H9 (cell line): ENCODE measurements around the gene KCNAB1. TPM values are rescaled to one million over a fixed set of nuclear protein-coding genes. Genes with fewer than 3 reads are reported as not detected.

ENCODE experiments used
- DNase-seq: peaks from one replicate; pipeline ENCODE4 v3.0.0-alpha.2; 2017
- H2AFZ ChIP-seq: one replicate; pipeline ENCODE4 v1.6.1; 2013; ENCODE audit warnings: mild to moderate bottlenecking, low read length, control low read depth, moderate library complexity
- H2AK5ac ChIP-seq: 2 replicates; pipeline ENCODE4 v1.6.1; 2013; ENCODE audit warnings: low read length, control low read depth, mixed read lengths; ENCODE audit not compliant: insufficient read length
- H2BK120ac ChIP-seq: one replicate; pipeline ENCODE4 v1.6.1; 2013; ENCODE audit warnings: low read depth, mild to moderate bottlenecking, low read length, control low read depth, inconsistent platforms; ENCODE audit not compliant: poor library complexity, severe bottlenecking
- H2BK12ac ChIP-seq: 2 replicates; pipeline ENCODE4 v1.6.1; 2013; ENCODE audit warnings: low read length, control low read depth, mixed read lengths, low read depth; ENCODE audit not compliant: insufficient read length
- H2BK15ac ChIP-seq: 2 replicates; pipeline ENCODE4 v1.6.1; 2013; ENCODE audit warnings: low read depth, low read length, control low read depth
- H2BK20ac ChIP-seq: one replicate; pipeline ENCODE4 v1.6.1; 2013; ENCODE audit warnings: low read depth, mild to moderate bottlenecking, low read length, control low read depth, inconsistent platforms; ENCODE audit not compliant: poor library complexity, severe bottlenecking
- H2BK5ac ChIP-seq: 2 replicates; pipeline ENCODE4 v1.6.1; 2013; ENCODE audit warnings: low read length, control low read depth, mixed read lengths; ENCODE audit not compliant: insufficient read length
- H3K14ac ChIP-seq: 2 replicates; pipeline ENCODE4 v1.6.1; 2013; ENCODE audit warnings: low read length, control low read depth; ENCODE audit not compliant: insufficient read depth
- H3K18ac ChIP-seq: 2 replicates; pipeline ENCODE4 v1.6.1; 2013; ENCODE audit warnings: low read depth, mild to moderate bottlenecking, mixed read lengths, low read length, control low read depth; ENCODE audit not compliant: insufficient read length
- H3K23ac ChIP-seq: 2 replicates; pipeline ENCODE4 v1.6.1; 2013; ENCODE audit warnings: low read length, control low read depth, mixed read lengths, low read depth; ENCODE audit not compliant: insufficient read length
- H3K23me2 ChIP-seq: 2 replicates; pipeline ENCODE4 v1.6.1; 2013; ENCODE audit warnings: low read depth, mild to moderate bottlenecking, mixed read lengths, low read length, control low read depth; ENCODE audit not compliant: insufficient read length, poor library complexity, severe bottlenecking
- H3K27ac ChIP-seq: 2 replicates; pipeline ENCODE4 v1.5.1; 2013; ENCODE audit warnings: low read length, control low read depth, mixed read lengths, low read depth; ENCODE audit not compliant: insufficient read length
- H3K27me3 ChIP-seq: 2 replicates; pipeline ENCODE4 v1.6.1; 2013; ENCODE audit warnings: low read length, control low read depth, inconsistent platforms; ENCODE audit not compliant: insufficient read depth
- H3K4ac ChIP-seq: 2 replicates; pipeline ENCODE4 v1.6.1; 2013; ENCODE audit warnings: low read depth, mild to moderate bottlenecking, control low read depth, inconsistent platforms, low read length, moderate library complexity
- H3K4me1 ChIP-seq: 2 replicates; pipeline ENCODE4 v1.6.1; 2013; ENCODE audit warnings: low read length, control low read depth, inconsistent platforms; ENCODE audit not compliant: insufficient read depth
- H3K4me2 ChIP-seq: 2 replicates; pipeline ENCODE4 v1.6.1; 2013; ENCODE audit warnings: low read length, control low read depth, mixed read lengths; ENCODE audit not compliant: insufficient read length, insufficient read depth
- H3K56ac ChIP-seq: 2 replicates; pipeline ENCODE4 v1.6.1; 2013; ENCODE audit warnings: low read depth, mild to moderate bottlenecking, mixed read lengths, low read length, control low read depth; ENCODE audit not compliant: insufficient read length
- H3K79me1 ChIP-seq: 2 replicates; pipeline ENCODE4 v1.6.1; 2013; ENCODE audit warnings: low read depth, mild to moderate bottlenecking, moderate library complexity, low read length, control low read depth, inconsistent platforms; ENCODE audit not compliant: insufficient read depth, poor library complexity, severe bottlenecking
- H3K79me2 ChIP-seq: 2 replicates; pipeline ENCODE4 v1.6.1; 2013; ENCODE audit warnings: low read length, control low read depth, inconsistent platforms; ENCODE audit not compliant: insufficient read depth
- H3K9ac ChIP-seq: 2 replicates; pipeline ENCODE4 v1.6.1; 2013; ENCODE audit warnings: low read length, control low read depth, mixed read lengths; ENCODE audit not compliant: insufficient read length; ENCODE audit errors: extremely low read depth
- H3K9me3 ChIP-seq: one replicate; pipeline ENCODE4 v1.6.1; 2013; ENCODE audit warnings: low read depth, low read length, inconsistent platforms; ENCODE audit not compliant: control insufficient read depth
- H3T11ph ChIP-seq: one replicate; pipeline ENCODE4 v1.6.1; 2013; ENCODE audit warnings: mild to moderate bottlenecking, low read length, control low read depth, inconsistent platforms
- H4K20me1 ChIP-seq: one replicate; pipeline ENCODE4 v1.6.1; 2013; ENCODE audit not compliant: control insufficient read depth, insufficient read length, insufficient read depth
- H4K5ac ChIP-seq: 2 replicates; pipeline ENCODE4 v1.6.1; 2013; ENCODE audit warnings: low read depth, mild to moderate bottlenecking, mixed read lengths, low read length, control low read depth; ENCODE audit not compliant: insufficient read length
- H4K8ac ChIP-seq: replicated peaks from 2 replicates; pipeline ENCODE4 v1.6.1; 2013; ENCODE audit warnings: low read length, control low read depth, mixed read lengths, low read depth; ENCODE audit not compliant: insufficient read length
- H4K91ac ChIP-seq: 2 replicates; pipeline ENCODE4 v1.6.1; 2013; ENCODE audit warnings: low read depth, mild to moderate bottlenecking, moderate library complexity, mixed read lengths, low read length, control low read depth; ENCODE audit not compliant: insufficient read length
- H3K27ac Mint-ChIP-seq, 3 experiments: 2 replicates in 2 of 3; 3 replicates in 1 of 3; pipeline ENCODE4 v1.8.0; 2020 to 2021; ENCODE audit warnings: mixed read lengths in 3 of 3, mild to moderate bottlenecking in 1 of 3, moderate library complexity in 1 of 3
- H3K27me3 Mint-ChIP-seq: 2 replicates; pipeline ENCODE4 v1.8.0; 2021; ENCODE audit warnings: low read depth, mild to moderate bottlenecking, moderate library complexity, mixed read lengths
- H3K36me3 Mint-ChIP-seq, 3 experiments: 2 replicates in 2 of 3; 3 replicates in 1 of 3; pipeline ENCODE4 v1.8.0; 2020 to 2021; ENCODE audit warnings: low read depth in 3 of 3, mixed read lengths in 3 of 3; ENCODE audit not compliant: insufficient read depth in 1 of 3
- H3K4me1 Mint-ChIP-seq, 2 experiments: 2 replicates each; pipeline ENCODE4 v1.8.0; 2020; ENCODE audit warnings: mixed read lengths in 2 of 2
- H3K4me3 Mint-ChIP-seq, 2 experiments: 2 replicates in 1 of 2; 3 replicates in 1 of 2; pipeline ENCODE4 v1.8.0; 2020 to 2021; ENCODE audit warnings: mild to moderate bottlenecking in 2 of 2, mixed read lengths in 2 of 2, moderate library complexity in 1 of 2
- H3K9me3 Mint-ChIP-seq, 2 experiments: 2 replicates in 1 of 2; 3 replicates in 1 of 2; pipeline ENCODE4 v1.8.0; 2020; ENCODE audit warnings: mild to moderate bottlenecking in 2 of 2, mixed read lengths in 2 of 2, moderate library complexity in 1 of 2
- WGBS: extraction: QIAGEN DNeasy Blood & Tissue Kit; methylation state at CpG from one replicate; pipeline ENCODE4 v1.1.7; 2013; ENCODE audit warnings: missing lambda C conversion rate, low lambda C conversion rate, mixed read lengths; ENCODE audit not compliant: insufficient read length; ENCODE audit errors: extremely low coverage; 5-methylcytosine and 5-hydroxymethylcytosine counted together
- total RNA-seq: library from RNA; stranded (reverse); gene quantifications from 2 replicates; pipeline ENCODE4 v1.2.1, GENCODE V29; 2021
- TF ChIP-seq, protein P1 (sequence below): fragments of 200-600 bp; sonication (generic); conservative IDR thresholded peaks from 3 replicates; pipeline ENCODE4 v1.8.0; 2021; ENCODE audit warnings: antibody characterized with exemption, mild to moderate bottlenecking

The KCNAB1 gene
- total RNA-seq, 1 experiment from 2014 or later, result 3.7 TPM

DNA sequence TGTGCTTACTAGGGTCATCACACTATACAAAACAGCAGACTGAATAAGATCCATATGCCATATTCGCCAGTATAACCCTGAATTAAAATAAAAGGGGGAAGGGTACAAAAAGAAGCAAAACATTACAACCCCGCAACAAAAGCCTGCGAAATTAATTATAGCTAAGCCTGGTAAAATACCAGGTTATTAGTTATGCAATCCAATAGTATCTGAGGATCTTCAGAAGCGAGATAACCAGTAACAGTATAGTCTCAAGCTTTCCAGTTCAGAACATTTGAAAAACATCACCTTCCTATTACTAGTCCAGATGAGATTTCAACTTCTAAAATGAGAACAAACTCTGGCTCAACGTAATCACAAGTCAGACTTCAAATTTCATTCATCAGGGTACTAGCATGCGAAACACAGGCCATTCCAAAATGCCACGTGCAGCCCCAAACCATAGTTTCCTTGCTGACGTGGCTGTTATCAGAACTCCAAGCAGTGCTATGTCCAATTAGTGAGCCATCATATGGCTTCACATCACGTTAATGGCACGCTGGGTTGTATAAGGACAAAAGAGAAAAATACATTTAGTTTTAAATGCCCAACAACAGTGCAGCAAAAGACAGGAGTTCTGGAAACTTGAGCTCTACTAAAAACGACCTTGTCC is 433.5 kb downstream of the KCNAB1 start:
- Histone ChIP-seq H3K4me1 (no peaks in the 10 kb centered on the region), H2BK120ac (no peak overlapping the region)

More for the DNA sequence above, 433.5 kb downstream of the KCNAB1 start:
- H3K4me1 Mint-ChIP-seq, result peaks cover 22% of the 10 kb centered on the region in 2 experiments
- no CpG with 5 or more reads among the region's 11 CpGs for WGBS
- H3K4me2 ChIP-seq, result peak overlapping the region; percentile 99
- no peak overlapping the region for H3K23ac ChIP-seq
- H4K20me1 ChIP-seq, result no peaks in the 10 kb centered on the region
- H4K5ac ChIP-seq, result peak overlapping the region; percentile 70
- H3K27ac ChIP-seq, result no peak overlapping the region
- no peak overlapping the region for H4K91ac ChIP-seq
- H3T11ph ChIP-seq, result no peak overlapping the region
- H4K8ac ChIP-seq, result no peak overlapping the region
- no peaks in the 10 kb centered on the region for H3K79me1 ChIP-seq
- H3K36me3 Mint-ChIP-seq, result peaks cover 27 to 44% (median 42%) of the 10 kb centered on the region in 3 experiments; a peak in 6 of 7 replicates
- no peak overlapping the region for H2AK5ac ChIP-seq
- no peaks in the 10 kb centered on the region for H3K27me3 Mint-ChIP-seq
- H3K23me2 ChIP-seq, result peaks cover 9% of the 10 kb centered on the region
- H3K9ac ChIP-seq, result peak overlapping the region; percentile 100
- H3K4ac ChIP-seq, result no peak overlapping the region
- H3K9me3 ChIP-seq, result no peaks in the 10 kb centered on the region
- no peaks in the 10 kb centered on the region for H3K27me3 ChIP-seq
- TF ChIP-seq, protein P1, sequence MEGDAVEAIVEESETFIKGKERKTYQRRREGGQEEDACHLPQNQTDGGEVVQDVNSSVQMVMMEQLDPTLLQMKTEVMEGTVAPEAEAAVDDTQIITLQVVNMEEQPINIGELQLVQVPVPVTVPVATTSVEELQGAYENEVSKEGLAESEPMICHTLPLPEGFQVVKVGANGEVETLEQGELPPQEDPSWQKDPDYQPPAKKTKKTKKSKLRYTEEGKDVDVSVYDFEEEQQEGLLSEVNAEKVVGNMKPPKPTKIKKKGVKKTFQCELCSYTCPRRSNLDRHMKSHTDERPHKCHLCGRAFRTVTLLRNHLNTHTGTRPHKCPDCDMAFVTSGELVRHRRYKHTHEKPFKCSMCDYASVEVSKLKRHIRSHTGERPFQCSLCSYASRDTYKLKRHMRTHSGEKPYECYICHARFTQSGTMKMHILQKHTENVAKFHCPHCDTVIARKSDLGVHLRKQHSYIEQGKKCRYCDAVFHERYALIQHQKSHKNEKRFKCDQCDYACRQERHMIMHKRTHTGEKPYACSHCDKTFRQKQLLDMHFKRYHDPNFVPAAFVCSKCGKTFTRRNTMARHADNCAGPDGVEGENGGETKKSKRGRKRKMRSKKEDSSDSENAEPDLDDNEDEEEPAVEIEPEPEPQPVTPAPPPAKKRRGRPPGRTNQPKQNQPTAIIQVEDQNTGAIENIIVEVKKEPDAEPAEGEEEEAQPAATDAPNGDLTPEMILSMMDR, result no peak
- peaks cover 26% of the 10 kb centered on the region; the same call in 1 of the 2 replicates for H3K79me2 ChIP-seq
- no peak overlapping the region for H2BK12ac ChIP-seq
- no peak overlapping the region for H2BK20ac ChIP-seq
- peak overlapping the region in 2 of 3 experiments; percentile 98 to 99; a peak in 4 of 7 replicates for H3K27ac Mint-ChIP-seq
- H2BK15ac ChIP-seq, result no peak overlapping the region
- no peak overlapping the region for H3K56ac ChIP-seq
- peak overlapping the region; percentile 96 to 98 for H3K4me3 Mint-ChIP-seq
- H2BK5ac ChIP-seq, result no peak overlapping the region
- no peak overlapping the region for H2AFZ ChIP-seq
- peak overlapping the region; percentile 49; the same call in 1 of the 2 replicates for H3K14ac ChIP-seq
- H3K18ac ChIP-seq, result no peak overlapping the region
- H3K9me3 Mint-ChIP-seq, result no peaks in the 10 kb centered on the region
- DNase-seq, result no peak
